Measurements from ENCODE around the gene EXOC2. TPM values are rescaled to one million over a fixed set of nuclear protein-coding genes. Genes with fewer than 3 reads are reported as not detected.
A peak's percentile ranks its signal among the peaks of the same experiment; 100 is the strongest.

The EXOC2 gene
- total and polyA plus RNA-seq, 2 of the 13 experiments (the other 11 are each of a cell fraction or from before 2014, with no cell fraction given), result 12.6 to 22.9 TPM

- TF ChIP-seq ZBTB49 (CRISPR knock-in tag; IDR thresholded peaks at IDR 0.05; ENCODE audit: borderline replicate concordance), result no peak
- TF ChIP-seq ATF7 (IDR thresholded peaks at IDR 0.05), result no peak
- no peak for TF ChIP-seq ATF7 (CRISPR knock-in tag; IDR thresholded peaks at IDR 0.05)
- TF ChIP-seq STAG1 (CRISPR knock-in tag; IDR thresholded peaks at IDR 0.05), result no peak
- peak; percentile 13; the same call in 1 of the 2 replicates for TF ChIP-seq ZNF501 (CRISPR knock-in tag; IDR thresholded peaks at IDR 0.05)
- no peak for TF ChIP-seq BRD4 (CRISPR knock-in tag; IDR thresholded peaks at IDR 0.05)
- TF ChIP-seq ZSCAN22 (CRISPR knock-in tag; IDR thresholded peaks at IDR 0.05), result no peak
- 0 out of 2 replicates have a peak, but pooled peaks have one; percentile 9 for TF ChIP-seq CHCHD3 (CRISPR knock-in tag; IDR thresholded peaks at IDR 0.05)
- TF ChIP-seq ZBTB34 (CRISPR knock-in tag; IDR thresholded peaks at IDR 0.05), result no peak
- no peak for TF ChIP-seq ZNF383 (CRISPR knock-in tag; IDR thresholded peaks at IDR 0.05; ENCODE audit: borderline replicate concordance)
- no peak for TF ChIP-seq PRDM15 (CRISPR knock-in tag; IDR thresholded peaks at IDR 0.05)
- TF ChIP-seq SP5 (CRISPR knock-in tag; IDR thresholded peaks at IDR 0.05; ENCODE audit: borderline replicate concordance, low read depth), result no peak
- TF ChIP-seq ZNF547 (CRISPR knock-in tag; IDR thresholded peaks at IDR 0.05), result no peak
- no peak for TF ChIP-seq STAT6 (CRISPR knock-in tag; IDR thresholded peaks at IDR 0.05; ENCODE audit: borderline replicate concordance)
- no peak for TF ChIP-seq BATF2 (CRISPR knock-in tag; IDR thresholded peaks at IDR 0.05)
- no peak for TF ChIP-seq SP140L (CRISPR knock-in tag; IDR thresholded peaks at IDR 0.05; ENCODE audit: borderline replicate concordance)
Measured at GRCh38 chr6:692356-692851, 535 bp downstream of the EXOC2 start (continued).

Measured in HepG2 (cell line).